HTR-8/SVneo (cell line): Measurements from ENCODE around the gene SCFD1.

Source experiments
- DNase-seq: peaks from one replicate; pipeline ENCODE4 v3.0.0; 2011; ENCODE audit warnings: low spot score, mixed read lengths; ENCODE audit not compliant: insufficient read length
- FAIRE-seq: peaks from 2 replicates; lab custom pipeline; 2011; peaks lifted over from hg19 to GRCh38; lab: Jason Lieb, UNC

The SCFD1 gene

GRCh38 chr14:30748343-30748742 lies 126.2 kb downstream of the SCFD1 start:
- no peak for DNase-seq
- no peak for FAIRE-seq

GRCh38 chr14:30751646-30752416 lies 129.7 kb downstream of the SCFD1 start:
- DNase-seq, result peak; percentile 42
- peak; percentile 92 for FAIRE-seq

GRCh38 chr14:30753452-30753851 lies 131.3 kb downstream of the SCFD1 start:
- no peak for DNase-seq

GRCh38 chr14:30754778-30755177 lies 132.7 kb downstream of the SCFD1 start:
- DNase-seq (no peak), FAIRE-seq (peak; percentile 46)

More at GRCh38 chr14:30753452-30753851, 131.3 kb downstream of the SCFD1 start:
- FAIRE-seq, result peak; percentile 80

- FAIRE-seq, result peak; percentile 93
- DNase-seq, result no peak
Observed at GRCh38 chr14:30756594-30756993, 134.5 kb downstream of the SCFD1 start.

- no peak for DNase-seq
- FAIRE-seq, result peak; percentile 52
Observed at GRCh38 chr14:30757082-30757481, 135.0 kb downstream of the SCFD1 start.

GRCh38 chr14:30759172-30760125 lies 137.3 kb downstream of the SCFD1 start:
- FAIRE-seq (no peak), DNase-seq (no peak)

GRCh38 chr14:30763891-30764290 lies 141.8 kb downstream of the SCFD1 start:
- no peak for DNase-seq
- FAIRE-seq, result no peak

- no peak for DNase-seq
- peak; percentile 75 for FAIRE-seq
Observed at GRCh38 chr14:30767624-30768023, 145.5 kb downstream of the SCFD1 start.

GRCh38 chr14:30768791-30769190 lies 146.7 kb downstream of the SCFD1 start:
- no peak for FAIRE-seq
- no peak for DNase-seq

GRCh38 chr14:30770376-30770775 lies 148.3 kb downstream of the SCFD1 start:
- DNase-seq (no peak), FAIRE-seq (no peak)

- FAIRE-seq (no peak), DNase-seq (no peak)
Observed at GRCh38 chr14:30771595-30771994, 149.5 kb downstream of the SCFD1 start.

- DNase-seq (no peak), FAIRE-seq (no peak)
Observed at GRCh38 chr14:30779210-30779609, 157.1 kb downstream of the SCFD1 start.
